GM12878 (cell line): ENCODE results near the gene TMEM50B. TPM values are rescaled to one million over a fixed set of nuclear protein-coding genes. Genes with fewer than 3 reads are reported as not detected.

ENCODE experiments used
- ATAC-seq: fragments of 200-7000 bp; cut with Tn5 transposase; 3 replicates; pipeline ENCODE4 v1.9.1; 2020; ENCODE audit warnings: mild to moderate bottlenecking, moderate library complexity
- BruUV-seq: library from RNA; stranded (reverse); fragments of 400-500 nt; replicated peaks from 2 replicates; lab custom pipeline; 2021; lab: Mats Ljungman, UMichigan
- CTCF ChIA-PET: fragments of 300-600 bp; sonication (Branson Sonifier 250); formaldehyde crosslinking; extraction: SDS; loops from one replicate; lab custom pipeline; 2021; ENCODE audit warnings: inconsistent platforms; lab: Yijun Ruan, JAX
- POLR2A ChIA-PET: fragments of 350-600 bp; formaldehyde crosslinking; extraction: SDS; loops from one replicate; lab custom pipeline; 2021; ENCODE audit warnings: inconsistent platforms; lab: Charles Lee
- RAD21 ChIA-PET: fragments of 300-600 bp; sonication (Branson Sonifier 250); formaldehyde crosslinking; loops from one replicate; lab custom pipeline; 2023; ENCODE audit warnings: antibody characterized with exemption; ENCODE audit not compliant: unreplicated experiment; lab: Charles Lee
- SMC1A ChIA-PET: fragments of 300-600 bp; sonication (Branson Sonifier 250); formaldehyde crosslinking; loops from one replicate; lab custom pipeline; 2023; ENCODE audit not compliant: unreplicated experiment, uncharacterized antibody; lab: Charles Lee
- DNase-seq: peaks from one replicate; pipeline ENCODE4 v3.0.0-alpha.2; 2011; ENCODE audit warnings: low read depth, low spot score
- FAIRE-seq: peaks from 3 replicates; lab custom pipeline; 2011; peaks lifted over from hg19 to GRCh38; lab: Jason Lieb, UNC
- H2AFZ ChIP-seq: 2 replicates; pipeline ENCODE4 v1.6.0; 2011; ENCODE audit warnings: low read depth, low read length, control low read depth; ENCODE audit not compliant: control insufficient read depth
- H3K27ac ChIP-seq: 2 replicates; pipeline ENCODE4 v1.5.1; 2011; ENCODE audit warnings: control low read depth; ENCODE audit not compliant: control insufficient read depth, insufficient read depth
- H3K27me3 ChIP-seq, 2 experiments: replicated peaks in 1 of 2; 2 replicates each; pipeline versions ENCODE4 v1.6.0 to v1.6.1; 2011; ENCODE audit warnings: low read length in 1 of 2; ENCODE audit not compliant: control insufficient read depth in 2 of 2, insufficient read depth in 2 of 2
- H3K36me3 ChIP-seq, 2 experiments: 2 replicates each; pipeline ENCODE4 v1.5.1; 2011; ENCODE audit warnings: low read length in 1 of 2; ENCODE audit not compliant: control insufficient read depth in 2 of 2, insufficient read depth in 2 of 2
- H3K4me1 ChIP-seq: 2 replicates; pipeline ENCODE4 v1.6.1; 2011; ENCODE audit warnings: mild to moderate bottlenecking, low read length, moderate library complexity, mixed read lengths; ENCODE audit not compliant: control insufficient read depth, insufficient read depth
- H3K4me2 ChIP-seq: 2 replicates; pipeline ENCODE4 v1.6.0; 2011; ENCODE audit warnings: control low read depth; ENCODE audit not compliant: control insufficient read depth, insufficient read depth
- H3K4me3 ChIP-seq: fragments of 200-600 bp; sonication (generic); 2 replicates; pipeline ENCODE4 v1.5.1; 2016
- H3K79me2 ChIP-seq: 2 replicates; pipeline ENCODE4 v1.6.0; 2011; ENCODE audit warnings: low read length; ENCODE audit not compliant: control insufficient read depth, insufficient read depth
- H3K9ac ChIP-seq: 2 replicates; pipeline ENCODE4 v1.8.0; 2011; ENCODE audit warnings: low read length, control low read depth, mixed read lengths; ENCODE audit not compliant: control insufficient read depth, insufficient read depth
- H3K9me3 ChIP-seq: replicated peaks from 3 replicates; pipeline ENCODE4 v1.5.1; 2011; ENCODE audit warnings: mild to moderate bottlenecking, low read length; ENCODE audit not compliant: control insufficient read depth, insufficient read depth
- H4K20me1 ChIP-seq: 2 replicates; pipeline ENCODE4 v1.6.0; 2011; ENCODE audit not compliant: control insufficient read depth, insufficient read depth
- BCL3 ChIP-seq: IDR thresholded peaks from 2 replicates; pipeline ENCODE4 v1.6.1; 2011; ENCODE audit warnings: borderline replicate concordance, low read depth, mild to moderate bottlenecking, moderate library complexity, low read length; ENCODE audit not compliant: insufficient read depth, poor library complexity, severe bottlenecking
- BCLAF1 ChIP-seq: fragments of 450-650 bp; IDR thresholded peaks from 2 replicates; pipeline ENCODE4 v1.6.1; 2017; ENCODE audit warnings: antibody characterized with exemption, mild to moderate bottlenecking, moderate library complexity
- EP300 ChIP-seq, 2 experiments: fragments of 150-350 bp in 1 of 2; IDR thresholded peaks; 2 replicates each; pipeline ENCODE4 v1.6.1; 2011 to 2012; ENCODE audit warnings: low read depth in 2 of 2, low read length in 2 of 2, borderline replicate concordance in 1 of 2, improper control_type of control experiment in 1 of 2, inconsistent platforms in 1 of 2; ENCODE audit not compliant: control insufficient read depth in 1 of 2
- ESRRA ChIP-seq: IDR thresholded peaks from 2 replicates; pipeline ENCODE4 v1.6.1; 2012; ENCODE audit warnings: mild to moderate bottlenecking, low read length, improper control_type of control experiment
- PML ChIP-seq: IDR thresholded peaks from 2 replicates; pipeline ENCODE4 v1.6.1; 2012; ENCODE audit warnings: low read length, inconsistent platforms
- POU2F2 ChIP-seq: IDR thresholded peaks from 3 replicates; pipeline ENCODE4 v1.6.1; 2011; ENCODE audit warnings: low read depth, mild to moderate bottlenecking, low read length, borderline replicate concordance
- TCF12 ChIP-seq: IDR thresholded peaks from 2 replicates; pipeline ENCODE4 v1.6.1; 2011; ENCODE audit warnings: low read depth, mild to moderate bottlenecking, low read length
- TCF3 ChIP-seq: IDR thresholded peaks from 2 replicates; pipeline ENCODE4 v1.6.1; 2012; ENCODE audit warnings: low read depth, mild to moderate bottlenecking, low read length, borderline replicate concordance; ENCODE audit not compliant: insufficient read depth
- ZBTB11 ChIP-seq: fragments of 450-650 bp; formaldehyde crosslinking; IDR thresholded peaks from 2 replicates; pipeline ENCODE4 v1.5.0; 2022; ENCODE audit warnings: mild to moderate bottlenecking, missing genetic modification characterization
- WGBS: methylation state at CpG from one replicate; pipeline ENCODE4 v1.1.6; 2016; ENCODE audit warnings: low lambda C conversion rate; ENCODE audit not compliant: insufficient replicate concordance, insufficient coverage; ENCODE audit errors: missing lambda C conversion rate; 5-methylcytosine and 5-hydroxymethylcytosine counted together
- in situ Hi-C: fragments of 300-500 bp; cut with MboI; formaldehyde crosslinking; loops from 9 replicates; pipeline ENCODE4 v1.14.3; 2018; ENCODE audit warnings: mixed read lengths
- intact Hi-C: fragments of 100-400 bp; cut with micrococcal nuclease; formaldehyde crosslinking; loops from one replicate; pipeline ENCODE4 v1.14.2; 2022; ENCODE audit not compliant: unreplicated experiment
- polyA plus RNA-seq, 11 experiments: library from polyadenylated mRNA; depleted of rRNA in 4 of 11; unstranded in 6 of 11; stranded (reverse) in 5 of 11; fragments of >200 nt; fragmentation: Nextera tagmentation in 4 of 11; fragmentation: Illumina TruSeq in 1 of 11; extraction: Ambion mirVana in 4 of 11; extraction: Trizol in 1 of 11; gene quantifications; 1 replicate in 1 of 11; 2 replicates in 10 of 11; pipeline versions ENCODE4 v1.2.1 to v1.2.3, GENCODE V29; 2011 to 2016; ENCODE audit warnings: inconsistent platforms in 2 of 11, missing spikeins in 2 of 11, low read depth in 1 of 11
- total RNA-seq, 4 experiments: library from RNA; depleted of rRNA in 3 of 4; stranded (reverse); fragments of >200 nt in 3 of 4; fragmentation: Illumina TruSeq in 1 of 4; extraction: Trizol in 1 of 4; gene quantifications; 2 replicates each; pipeline versions ENCODE4 v1.2.1 to v1.2.3, GENCODE V29; 2013 to 2021

Gene TMEM50B
- total and polyA plus RNA-seq, 10 of the 15 experiments (the other 5 are each of a cell fraction or from before 2014, with no cell fraction given): 12.1 to 42.1 (median 18.2) TPM

- TF ChIP-seq BCL3 (peak; percentile 100), TCF12 (peak; percentile 98), ESRRA (no peak), PML (peak; percentile 62)
Measured at GRCh38 chr21:33441489-33442477, 38.0 kb downstream of the TMEM50B start (continued).

- SMC1A ChIA-PET: interaction anchor here (1.3 to 6.8 kb wide), 4 partner anchors 12 to 76 kb away, joined by 4 to 43 read pairs (median 19); no protein-coding TSS in a partner anchor
- DNase-seq (no peak), ATAC-seq (no peak), FAIRE-seq (no peak)
- no peak overlapping the region for H3K9ac ChIP-seq
- H3K36me3 ChIP-seq: peaks cover 18 to 29% of the 10 kb centered on the region in 2 experiments
- no TSS peak for BruUV-seq
- no peaks in the 10 kb centered on the region for H3K27me3 ChIP-seq
- H3K27ac ChIP-seq: no peak overlapping the region
- CTCF ChIA-PET: interaction anchor here (1.3 kb wide), 1 partner anchor 8 kb away, joined by 4 read pairs; no protein-coding TSS in a partner anchor
- intact Hi-C loops: no loop called here
- no peaks in the 10 kb centered on the region for H4K20me1 ChIP-seq
- POLR2A ChIA-PET: interaction anchor here (0.6 to 1.0 kb wide), 2 partner anchors 9 to 32 kb away, joined by 3 read pairs; no protein-coding TSS in a partner anchor
- no peak overlapping the region for H3K4me3 ChIP-seq
- no peak overlapping the region for H3K4me2 ChIP-seq
- peaks cover 49% of the 10 kb centered on the region for H3K4me1 ChIP-seq
- in situ Hi-C loops: no loop called here
- H3K9me3 ChIP-seq: no peaks in the 10 kb centered on the region
- 83% methylated on average over 6 of the region's 6 CpGs for WGBS
- RAD21 ChIA-PET: interaction anchor here (1.1 to 5.2 kb wide), 3 partner anchors 56 to 169 kb away, joined by 3 to 49 read pairs (median 7); no protein-coding TSS in a partner anchor
- H2AFZ ChIP-seq: no peak overlapping the region
- H3K79me2 ChIP-seq: no peaks in the 10 kb centered on the region; the same call in 1 of the 2 replicates
- TF ChIP-seq TCF3: no peak
- TF ChIP-seq ZBTB11 (CRISPR knock-in tag): no peak
- TF ChIP-seq BCLAF1: no peak
- no peak for TF ChIP-seq EP300 (IDR thresholded peaks at IDR 0.05; ENCODE audit: borderline replicate concordance in 1 of 2, control insufficient read depth in 1 of 2, low read depth in 2 of 2, low read length in 2 of 2)
- no peak for TF ChIP-seq POU2F2
Measured at GRCh38 chr21:33437140-33437539, 42.6 kb downstream of the TMEM50B start.
